Urinary bladder (tissue), 4 donors: ENCODE results near the gene CCDC47. TPM values are rescaled to one million over a fixed set of nuclear protein-coding genes. Genes with fewer than 3 reads are reported as not detected.

Source experiments
- DNase-seq: peaks from one replicate; pipeline ENCODE4 v3.0.0-alpha.2; 2015; ENCODE audit errors: extremely low spot score
- H3K27ac ChIP-seq: one replicate; pipeline ENCODE4 v1.5.1; 2013; ENCODE audit warnings: low read depth, mild to moderate bottlenecking, moderate library complexity
- H3K36me3 ChIP-seq: one replicate; pipeline ENCODE4 v1.6.1; 2013; ENCODE audit warnings: mild to moderate bottlenecking, moderate library complexity; ENCODE audit not compliant: insufficient read depth
- H3K4me1 ChIP-seq: one replicate; pipeline ENCODE4 v1.6.1; 2013; ENCODE audit warnings: mild to moderate bottlenecking, moderate library complexity; ENCODE audit not compliant: insufficient read depth
- H3K4me3 ChIP-seq: one replicate; pipeline ENCODE4 v1.5.1; 2013; ENCODE audit warnings: low read depth, low read length
- WGBS: extraction: QIAGEN DNeasy Blood & Tissue Kit; methylation state at CpG from one replicate; pipeline ENCODE4 v1.1.7; 2013; 5-methylcytosine and 5-hydroxymethylcytosine counted together
- polyA plus RNA-seq: library from polyadenylated mRNA; stranded (reverse); fragments of 200-250 nt; gene quantifications from one replicate; pipeline ENCODE4 v1.2.3, GENCODE V29; 2013
- total RNA-seq: library from RNA; depleted of rRNA; stranded (reverse); fragments of >200 nt; gene quantifications from one replicate; pipeline ENCODE4 v1.2.3, GENCODE V29; 2014
- donor health status: healthy with polysubstance abuse.
- donor health status: healthy.

Gene CCDC47
- total RNA-seq (63.6 TPM), polyA plus RNA-seq (53.8 TPM)

DNA sequence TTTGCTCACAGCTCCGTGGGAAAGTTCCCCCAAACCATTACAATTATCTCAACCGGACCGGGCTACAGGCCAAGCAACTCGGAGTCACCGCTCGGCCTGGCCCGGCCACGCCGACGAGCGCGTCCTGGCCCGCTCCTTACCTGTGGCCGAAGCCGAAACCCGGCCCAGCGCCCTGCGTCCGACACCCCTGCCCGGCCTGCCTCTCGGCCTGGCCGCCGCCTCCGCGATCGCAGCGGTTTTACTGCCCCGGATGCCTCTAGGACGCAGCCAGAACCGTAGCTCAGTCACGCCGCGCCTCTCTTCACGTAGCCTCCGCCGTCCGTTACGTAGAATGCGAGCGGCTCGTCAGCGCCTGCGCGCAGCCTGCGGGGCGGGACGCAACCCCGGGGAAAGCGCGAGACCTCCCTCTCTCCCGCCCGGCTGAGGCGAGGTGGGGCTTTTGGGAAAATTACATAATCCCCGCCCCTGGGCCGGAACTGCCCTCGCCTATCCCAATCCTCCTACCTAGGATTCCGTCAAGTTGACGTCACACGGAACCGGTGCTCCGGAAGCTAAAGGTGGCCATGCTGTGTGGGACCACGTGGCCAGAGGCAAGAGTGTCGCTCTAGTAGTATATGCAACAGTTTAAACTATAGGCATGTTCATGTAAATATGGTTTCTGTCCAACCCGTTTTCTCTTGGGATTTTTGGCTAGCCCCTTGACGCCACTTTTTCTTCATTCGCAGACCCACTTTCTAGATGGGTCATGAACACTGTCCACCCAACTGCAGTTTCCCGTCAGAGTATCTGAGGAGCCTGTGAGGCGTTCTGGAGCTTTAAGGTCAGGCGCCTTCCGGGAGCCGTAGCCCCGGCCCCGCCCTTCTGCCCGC is at the start of gene CCDC47:
CCDC47 (minus strand) TSS at position 326 of the 869 bp plus-strand sequence. CDS start 7,422 bp downstream, outside the sequence.
- Histone ChIP-seq H3K27ac (peak within 1 kb of the TSS; percentile 99), H3K36me3 (no peaks in the 10 kb centered on the region), H3K4me3 (peak within 1 kb of the TSS; percentile 91), H3K4me1 (peaks cover 1% of the 10 kb centered on the region)
- under 1% methylated on average over 74 of the region's 74 CpGs for WGBS
- peak; percentile 99 for DNase-seq

DNA sequence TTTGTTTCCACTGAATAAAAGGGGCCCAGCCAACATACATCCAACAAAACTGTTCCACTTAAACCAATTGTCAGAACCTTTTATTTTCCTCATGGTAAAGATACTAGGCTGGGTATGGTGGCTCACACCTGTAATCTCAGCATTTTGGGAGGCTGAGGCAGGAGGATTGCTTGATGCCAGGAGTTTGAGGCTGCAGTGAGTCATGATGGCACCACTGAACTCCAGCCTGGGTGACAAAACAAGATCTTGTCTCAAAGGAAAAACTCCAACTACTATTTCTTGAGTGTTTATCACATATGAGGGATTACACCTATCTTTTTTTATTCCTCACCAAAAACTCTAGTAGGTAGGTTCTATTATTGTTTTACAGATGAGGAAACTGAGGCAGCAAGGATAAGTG is 49.1 kb upstream of the CCDC47 start:
- Histone ChIP-seq H3K4me3 (no peak overlapping the region), H3K36me3 (peaks cover 9% of the 10 kb centered on the region), H3K4me1 (no peaks in the 10 kb centered on the region), H3K27ac (no peak overlapping the region)
- no peak for DNase-seq

DNA sequence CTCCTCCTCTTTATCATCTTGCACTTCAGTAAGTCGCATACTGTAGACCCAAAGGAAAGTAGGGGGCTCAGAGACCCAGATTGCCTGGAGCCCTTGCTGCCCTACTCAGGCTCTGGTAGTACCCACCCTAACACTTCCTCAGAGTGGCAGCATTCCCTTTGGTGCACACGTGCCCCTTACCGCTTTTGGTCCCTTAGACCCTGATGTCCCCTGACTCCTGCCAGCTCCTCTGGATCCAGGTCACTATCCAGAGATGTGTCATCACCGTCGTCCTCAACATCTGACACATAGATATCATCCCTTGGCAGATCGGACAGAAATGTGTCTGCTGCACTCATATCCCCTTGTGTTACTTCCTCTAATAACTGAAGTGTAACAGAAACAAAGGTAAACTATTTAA is 48.4 kb upstream of the CCDC47 start:
- Histone ChIP-seq H3K4me3 (no peak overlapping the region), H3K36me3 (peaks cover 10% of the 10 kb centered on the region), H3K4me1 (no peaks in the 10 kb centered on the region), H3K27ac (no peak overlapping the region)
- no peak for DNase-seq
- WGBS: 76% methylated on average over 6 of the region's 6 CpGs

DNA sequence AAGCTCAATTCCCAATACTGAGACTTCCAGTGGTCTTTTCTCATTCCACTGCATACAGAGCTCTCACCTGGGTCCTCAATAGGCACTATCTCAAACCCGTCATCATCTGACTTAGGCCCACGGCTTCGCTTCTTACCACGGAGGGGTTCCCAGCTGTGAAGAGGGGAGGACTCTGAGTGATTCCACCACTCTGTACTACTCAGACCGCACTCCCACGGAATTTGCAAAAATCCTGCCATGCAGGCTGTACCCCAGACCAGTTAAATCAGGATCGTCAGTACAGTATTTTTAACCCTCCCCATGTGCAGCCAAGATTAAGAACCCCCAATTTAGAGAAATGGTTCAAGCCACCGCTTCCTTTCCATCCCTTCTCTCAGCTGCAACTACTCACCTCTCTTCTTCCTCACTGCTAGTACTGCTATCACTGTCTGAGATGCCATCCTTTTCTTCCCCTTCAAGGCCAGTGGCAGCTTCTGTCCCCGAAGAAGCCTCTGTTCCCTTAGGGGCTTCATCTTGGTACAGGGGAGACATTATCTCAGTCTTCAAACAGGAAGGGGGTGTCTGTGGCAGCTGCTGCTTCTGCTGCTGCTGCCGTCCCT is 47.7 kb upstream of the CCDC47 start:
- WGBS: 86% methylated on average over 10 of the region's 10 CpGs
- DNase-seq: no peak
- Histone ChIP-seq H3K4me1 (no peaks in the 10 kb centered on the region), H3K36me3 (peaks cover 10% of the 10 kb centered on the region), H3K27ac (no peak overlapping the region), H3K4me3 (no peak overlapping the region)

GRCh38 chr17:63819585-63820537 is 46.5 kb upstream of the CCDC47 start:
- Histone ChIP-seq H3K36me3 (peaks cover 10% of the 10 kb centered on the region), H3K27ac (no peak overlapping the region), H3K4me3 (no peak overlapping the region), H3K4me1 (no peaks in the 10 kb centered on the region)
- no peak for DNase-seq
- WGBS: 74% methylated on average over 21 of the region's 21 CpGs

DNA sequence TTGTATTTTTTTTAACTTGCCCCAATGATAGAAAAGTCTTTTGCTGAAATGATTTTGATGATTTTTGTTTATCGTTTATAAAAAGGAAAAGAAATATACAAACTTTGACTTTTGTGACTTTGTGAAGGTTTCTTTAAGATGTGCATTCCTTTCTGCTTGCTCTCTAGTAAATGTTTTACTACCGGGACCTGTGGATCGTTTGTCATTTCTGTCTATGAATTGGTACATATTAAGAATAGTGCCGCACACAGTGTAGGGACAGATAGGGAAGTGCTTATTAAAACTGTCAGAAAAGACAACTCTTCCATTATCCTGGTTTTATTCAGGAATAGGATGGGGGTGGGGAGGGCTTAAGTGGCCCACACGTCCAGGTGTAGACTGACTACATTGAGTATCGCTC is 45.7 kb upstream of the CCDC47 start:
- DNase-seq: no peak
- no peaks in the 10 kb centered on the region for H3K4me1 ChIP-seq
- H3K27ac ChIP-seq: no peak overlapping the region
- WGBS: 68% methylated on average over 6 of the region's 6 CpGs
- H3K4me3 ChIP-seq: no peak overlapping the region
- H3K36me3 ChIP-seq: peaks cover 10% of the 10 kb centered on the region

- 93% methylated on average over 27 of the region's 27 CpGs for WGBS
- H3K27ac ChIP-seq: no peak overlapping the region
- H3K4me3 ChIP-seq: no peak overlapping the region
- H3K4me1 ChIP-seq: no peaks in the 10 kb centered on the region
- peaks cover 10% of the 10 kb centered on the region for H3K36me3 ChIP-seq
- no peak for DNase-seq
Measured at GRCh38 chr17:63817736-63818385, 44.5 kb upstream of the CCDC47 start.

DNA sequence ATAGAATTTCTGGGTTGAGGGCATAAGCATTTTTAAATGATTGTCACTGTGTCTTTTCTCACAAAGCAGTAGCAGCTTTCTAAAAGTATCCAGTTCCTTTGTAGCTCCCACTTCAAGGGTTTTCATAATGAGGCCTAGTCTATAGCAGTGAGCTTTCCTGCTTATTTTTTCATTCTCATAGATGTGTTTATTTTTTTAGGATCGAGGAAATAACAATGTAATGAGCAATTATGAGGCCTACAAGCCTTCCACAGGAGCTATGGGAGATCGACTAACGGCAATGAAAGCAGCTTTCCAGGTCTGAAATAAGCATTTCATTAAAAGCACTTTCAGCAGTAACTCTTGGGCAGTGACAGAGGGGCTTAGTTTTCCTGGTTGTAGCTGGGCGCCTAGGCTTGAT is 43.3 kb upstream of the CCDC47 start:
- WGBS: 91% methylated on average over 4 of the region's 4 CpGs
- peaks cover 11% of the 10 kb centered on the region for H3K36me3 ChIP-seq

DNA sequence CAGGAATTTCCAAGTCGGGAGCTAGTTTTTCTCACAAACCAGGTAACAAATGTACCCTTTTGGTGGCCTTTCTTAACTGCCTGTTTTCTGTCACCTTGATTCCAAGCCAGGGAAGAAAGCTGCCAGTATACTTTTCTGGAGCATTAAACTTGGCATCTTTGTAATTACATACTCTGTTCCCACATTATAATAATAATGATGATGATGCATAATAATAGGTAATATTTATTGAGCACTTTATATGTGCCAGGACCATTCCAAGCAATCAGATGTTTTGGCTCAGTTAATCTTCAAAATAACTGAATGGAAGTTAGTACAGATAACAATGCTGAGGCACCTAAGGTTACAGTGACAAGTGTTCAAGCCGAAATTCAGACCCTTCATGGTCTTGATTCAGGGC is 42.7 kb upstream of the CCDC47 start:
- Histone ChIP-seq H3K4me1 (no peaks in the 10 kb centered on the region), H3K36me3 (peaks cover 15% of the 10 kb centered on the region), H3K4me3 (no peak overlapping the region), H3K27ac (no peak overlapping the region)
- DNase-seq: no peak
- WGBS: 93% methylated on average over 2 of the region's 2 CpGs

More for the DNA sequence above, 43.3 kb upstream of the CCDC47 start:
- Histone ChIP-seq H3K4me3 (no peak overlapping the region), H3K27ac (no peak overlapping the region), H3K4me1 (no peaks in the 10 kb centered on the region)
- DNase-seq: no peak

- no peak overlapping the region for H3K4me3 ChIP-seq
- WGBS: 94% methylated on average over 9 of the region's 9 CpGs
- peaks cover 17% of the 10 kb centered on the region for H3K36me3 ChIP-seq
Measured at GRCh38 chr17:63809970-63810369, 36.6 kb upstream of the CCDC47 start.

GRCh38 chr17:63805591-63805990 is 32.2 kb upstream of the CCDC47 start:
- Histone ChIP-seq H3K27ac (no peak overlapping the region), H3K4me1 (no peaks in the 10 kb centered on the region), H3K36me3 (peaks cover 20% of the 10 kb centered on the region), H3K4me3 (no peak overlapping the region)
- DNase-seq: no peak
- 74% methylated on average over 2 of the region's 2 CpGs for whole genome bisulfite sequencing

More at GRCh38 chr17:63809970-63810369, 36.6 kb upstream of the CCDC47 start:
- no peak for DNase-seq
- Histone ChIP-seq H3K4me1 (no peaks in the 10 kb centered on the region), H3K27ac (no peak overlapping the region)

GRCh38 chr17:63804328-63804727 is 30.9 kb upstream of the CCDC47 start:
- DNase-seq: no peak
- H3K4me3 ChIP-seq: no peak overlapping the region
- WGBS: 99% methylated on average over 1 of the region's 1 CpG
- peaks cover 22% of the 10 kb centered on the region for H3K36me3 ChIP-seq
- no peak overlapping the region for H3K27ac ChIP-seq
- no peaks in the 10 kb centered on the region for H3K4me1 ChIP-seq

- Histone ChIP-seq H3K4me3 (no peak overlapping the region), H3K27ac (no peak overlapping the region), H3K36me3 (peaks cover 20% of the 10 kb centered on the region), H3K4me1 (no peaks in the 10 kb centered on the region)
- whole genome bisulfite sequencing: 98% methylated on average over 1 of the region's 1 CpG
- DNase-seq: no peak
Measured at GRCh38 chr17:63800783-63801182, 27.4 kb upstream of the CCDC47 start.
